Mucosa of stomach (tissue), 1 donor: ENCODE measurements around the gene DENND1A.
"Not testable (repeated sequence)": the region's sequence is repeated elsewhere in the genome, so short reads cannot be mapped to it uniquely, and the experiment has no call there.

Experiments
- H3K27me3 ChIP-seq: one replicate; pipeline ENCODE4 v1.7.0; 2013; ENCODE audit warnings: mild to moderate bottlenecking, low read length; ENCODE audit not compliant: control insufficient read depth, insufficient read depth
- H3K36me3 ChIP-seq: one replicate; pipeline ENCODE4 v1.7.0; 2013; ENCODE audit warnings: low read length; ENCODE audit not compliant: control insufficient read depth, insufficient read depth
- H3K4me1 ChIP-seq: one replicate; pipeline ENCODE4 v1.7.0; 2013; ENCODE audit warnings: mild to moderate bottlenecking, low read length; ENCODE audit not compliant: control insufficient read depth, insufficient read depth
- H3K4me3 ChIP-seq: one replicate; pipeline ENCODE4 v1.7.0; 2013; ENCODE audit warnings: low read length
- H3K9ac ChIP-seq: one replicate; pipeline ENCODE4 v1.7.0; 2013; ENCODE audit warnings: mild to moderate bottlenecking, low read length, moderate library complexity
- H3K9me3 ChIP-seq: one replicate; pipeline ENCODE4 v1.7.0; 2013; ENCODE audit warnings: mild to moderate bottlenecking, low read length, moderate library complexity; ENCODE audit not compliant: control insufficient read depth
- donor health status: Pancreatic carcinoma.

DENND1A gene

DNA sequence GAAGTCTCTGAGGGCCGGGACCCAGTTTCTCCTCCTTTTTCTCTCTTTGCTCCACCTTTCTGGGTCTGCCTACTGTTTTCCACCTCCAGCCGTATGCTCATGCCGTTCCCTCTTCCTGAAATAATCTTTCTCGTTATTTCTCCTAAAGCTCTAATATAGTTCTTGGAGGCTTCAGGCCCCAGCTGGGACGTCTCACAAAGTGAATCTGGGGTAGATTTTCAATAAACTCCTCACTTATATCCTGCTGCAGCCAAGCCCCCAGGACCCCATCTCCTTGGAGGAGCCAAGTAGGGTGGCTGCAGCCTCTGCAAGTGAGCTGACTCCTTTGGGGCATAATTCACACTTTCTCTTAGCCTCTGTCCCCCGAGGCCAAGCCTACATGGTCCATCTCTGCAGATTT lies 588.1 kb downstream of the DENND1A start:
- peaks cover 5% of the 10 kb centered on the region for H3K4me1 ChIP-seq
- H3K4me3 ChIP-seq: no peak overlapping the region
- no peaks in the 10 kb centered on the region for H3K36me3 ChIP-seq
- no peak overlapping the region for H3K9ac ChIP-seq
- H3K27me3 ChIP-seq: peaks cover 5% of the 10 kb centered on the region
- no peaks in the 10 kb centered on the region for H3K9me3 ChIP-seq

- Histone ChIP-seq H3K4me1 (peaks cover 23% of the 10 kb centered on the region), H3K9ac (no peak overlapping the region), H3K36me3 (no peaks in the 10 kb centered on the region), H3K27me3 (peaks cover 5% of the 10 kb centered on the region), H3K4me3 (no peak overlapping the region), H3K9me3 (no peaks in the 10 kb centered on the region)
Measured at GRCh38 chr9:123339666-123340510, 590.0 kb downstream of the DENND1A start.

- H3K9ac ChIP-seq: no peak overlapping the region
- H3K27me3 ChIP-seq: peaks cover 5% of the 10 kb centered on the region
- H3K4me1 ChIP-seq: peaks cover 23% of the 10 kb centered on the region
- H3K36me3 ChIP-seq: no peaks in the 10 kb centered on the region
- no peaks in the 10 kb centered on the region for H3K9me3 ChIP-seq
- no peak overlapping the region for H3K4me3 ChIP-seq
Measured at GRCh38 chr9:123338710-123339665, 590.9 kb downstream of the DENND1A start.

GRCh38 chr9:123337971-123338370 lies 592.0 kb downstream of the DENND1A start:
- H3K4me3 ChIP-seq: no peak overlapping the region
- peaks cover 5% of the 10 kb centered on the region for H3K27me3 ChIP-seq
- peaks cover 23% of the 10 kb centered on the region for H3K4me1 ChIP-seq
- no peak overlapping the region for H3K9ac ChIP-seq
- H3K9me3 ChIP-seq: no peaks in the 10 kb centered on the region
- H3K36me3 ChIP-seq: no peaks in the 10 kb centered on the region

- peaks cover 5% of the 10 kb centered on the region for H3K27me3 ChIP-seq
- H3K9ac ChIP-seq: no peak overlapping the region
- H3K4me3 ChIP-seq: no peak overlapping the region
- peaks cover 23% of the 10 kb centered on the region for H3K4me1 ChIP-seq
- no peaks in the 10 kb centered on the region for H3K36me3 ChIP-seq
- H3K9me3 ChIP-seq: no peaks in the 10 kb centered on the region
Measured at GRCh38 chr9:123336959-123337358, 593.0 kb downstream of the DENND1A start.

- H3K4me1 ChIP-seq: peaks cover 23% of the 10 kb centered on the region
- H3K4me3 ChIP-seq: no peak overlapping the region
- no peaks in the 10 kb centered on the region for H3K9me3 ChIP-seq
- H3K27me3 ChIP-seq: peaks cover 5% of the 10 kb centered on the region
- no peak overlapping the region for H3K9ac ChIP-seq
- H3K36me3 ChIP-seq: no peaks in the 10 kb centered on the region
Measured at GRCh38 chr9:123336449-123336848, 593.5 kb downstream of the DENND1A start.

DNA sequence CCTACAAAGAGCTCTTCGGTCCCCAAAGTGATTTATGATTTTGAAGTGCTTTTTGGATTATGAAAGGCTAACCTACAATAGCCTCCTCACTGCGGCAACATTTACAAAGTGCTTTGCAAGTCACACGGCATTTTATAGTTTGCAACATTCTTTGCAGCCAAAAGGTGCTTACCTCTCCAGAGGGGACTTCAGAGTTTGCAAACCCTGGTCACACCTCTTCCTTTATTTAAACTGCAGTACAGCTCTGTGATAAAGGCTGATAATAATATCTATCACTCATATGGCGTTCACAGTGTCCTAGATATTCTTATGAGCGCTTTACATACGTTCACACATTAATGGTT lies 594.0 kb downstream of the DENND1A start:
- Histone ChIP-seq H3K9ac (no peak overlapping the region), H3K36me3 (no peaks in the 10 kb centered on the region), H3K27me3 (peaks cover 5% of the 10 kb centered on the region), H3K9me3 (no peaks in the 10 kb centered on the region), H3K4me1 (peaks cover 23% of the 10 kb centered on the region), H3K4me3 (no peak overlapping the region)

DNA sequence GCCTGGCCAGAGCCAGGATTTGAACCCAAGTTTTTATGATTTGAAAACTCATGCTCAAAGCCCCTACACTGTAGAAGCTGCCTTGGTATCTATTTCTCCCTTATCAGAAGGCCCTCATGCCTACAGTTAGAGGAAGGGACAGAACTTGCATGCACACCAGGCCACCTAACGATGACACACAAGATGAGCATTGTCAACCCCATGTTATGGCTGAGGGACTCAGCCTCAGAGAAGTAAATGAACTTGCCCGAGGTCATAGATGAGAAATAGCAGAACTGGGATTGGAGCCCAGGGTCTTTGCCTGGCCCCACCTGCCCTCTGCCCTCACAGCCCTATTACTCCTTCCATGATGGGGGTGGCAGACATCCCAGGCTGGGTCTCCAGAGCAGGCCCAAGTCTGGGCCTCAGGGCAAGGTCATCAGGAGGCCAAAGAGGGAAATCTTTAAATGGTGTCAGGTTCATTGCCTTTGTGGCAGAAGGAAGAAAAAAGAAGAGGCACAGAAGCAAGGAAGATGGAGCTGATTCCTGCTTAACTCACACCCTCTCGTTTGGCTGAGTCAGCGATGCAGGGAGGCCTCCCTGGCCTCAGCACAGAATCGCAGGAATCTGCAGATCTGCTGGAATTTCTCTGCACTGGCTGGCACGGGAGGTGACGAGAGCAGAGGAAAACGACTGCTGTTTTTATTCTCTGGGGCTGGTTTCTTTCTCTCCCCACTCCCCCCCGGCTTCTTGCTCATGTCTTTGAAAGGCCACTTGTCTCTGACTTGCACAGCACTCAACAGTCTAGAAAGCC lies 594.5 kb downstream of the DENND1A start:
- H3K9ac ChIP-seq: no peak overlapping the region
- no peak overlapping the region for H3K4me3 ChIP-seq
- H3K27me3 ChIP-seq: peaks cover 4% of the 10 kb centered on the region
- peaks cover 24% of the 10 kb centered on the region for H3K4me1 ChIP-seq
- H3K36me3 ChIP-seq: no peaks in the 10 kb centered on the region
- no peaks in the 10 kb centered on the region for H3K9me3 ChIP-seq

GRCh38 chr9:123334639-123335038 lies 595.3 kb downstream of the DENND1A start:
- H3K9ac ChIP-seq: no peak overlapping the region
- H3K9me3 ChIP-seq: no peaks in the 10 kb centered on the region
- no peak overlapping the region for H3K4me3 ChIP-seq
- peaks cover 25% of the 10 kb centered on the region for H3K4me1 ChIP-seq
- H3K27me3 ChIP-seq: no peaks in the 10 kb centered on the region
- H3K36me3 ChIP-seq: no peaks in the 10 kb centered on the region

DNA sequence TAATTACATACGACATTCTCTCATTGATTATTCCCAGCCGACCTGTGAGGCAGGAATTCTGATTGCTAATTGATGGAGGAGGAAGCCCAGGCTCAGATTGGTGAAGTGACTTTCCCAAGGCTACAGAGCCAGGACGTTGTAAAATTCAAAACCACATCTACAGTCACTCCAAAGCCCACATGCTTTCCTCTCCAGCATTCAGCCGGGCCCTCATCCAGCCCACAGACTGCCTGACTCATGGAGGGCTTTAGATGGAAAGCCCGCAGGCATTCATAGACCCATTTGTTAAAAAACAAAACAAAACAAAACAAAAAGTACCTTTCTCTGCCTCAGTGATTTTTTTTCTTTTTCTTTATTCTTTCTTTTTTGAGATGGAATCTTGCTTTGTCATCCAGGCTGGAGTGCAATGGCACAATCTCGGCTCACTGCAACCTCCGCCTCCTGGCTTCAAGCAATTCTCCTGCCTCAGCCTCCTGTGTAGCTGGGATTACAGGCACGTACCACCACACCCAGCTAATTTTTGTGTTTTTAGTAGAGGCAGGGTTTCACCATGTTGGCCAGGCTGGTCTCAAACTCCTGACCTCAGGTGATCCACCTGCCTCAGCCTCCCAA lies 596.8 kb downstream of the DENND1A start:
- not testable (repeated sequence) for H3K36me3 ChIP-seq, H3K9me3 ChIP-seq, H3K27me3 ChIP-seq, H3K9ac ChIP-seq, H3K4me3 ChIP-seq
- H3K4me1 ChIP-seq: peaks cover 31% of the 10 kb centered on the region

DNA sequence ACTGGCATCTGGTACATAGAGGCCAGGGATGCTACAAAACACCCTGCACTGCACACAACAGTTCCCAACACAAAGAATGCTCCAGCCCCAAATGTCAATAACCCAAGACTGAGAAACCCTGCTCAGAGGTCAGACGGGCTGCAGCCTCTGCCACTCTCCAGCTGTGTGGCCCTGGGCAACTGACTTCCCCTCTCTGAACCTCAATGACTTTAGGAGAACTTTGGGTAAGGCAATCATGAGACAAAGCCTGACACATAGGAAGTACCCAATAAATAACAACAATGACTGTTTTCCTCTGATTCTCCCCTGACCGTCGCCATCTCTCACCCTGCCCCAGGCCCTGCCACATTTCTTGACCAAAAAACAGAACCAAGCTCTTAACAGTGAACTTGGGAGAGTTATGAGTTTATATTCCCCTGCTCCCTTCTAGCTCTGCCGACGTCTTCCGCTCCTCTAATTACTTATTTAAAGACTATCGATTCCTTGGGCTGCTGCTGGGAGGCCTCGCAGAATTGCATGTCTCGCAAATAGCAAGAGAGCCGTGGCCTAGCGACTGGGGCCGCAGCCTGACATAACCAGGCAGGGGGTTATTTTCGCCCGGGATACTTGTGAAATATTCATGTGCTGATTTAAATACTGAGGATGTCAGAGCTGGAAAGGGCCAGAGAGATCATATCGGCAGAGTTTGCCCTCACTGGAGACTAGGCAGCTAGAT lies 598.4 kb downstream of the DENND1A start:
- H3K9ac ChIP-seq: no peak overlapping the region

More for the DNA sequence above, 598.4 kb downstream of the DENND1A start:
- H3K4me3 ChIP-seq: no peak overlapping the region
- H3K27me3 ChIP-seq: no peaks in the 10 kb centered on the region
- peaks cover 43% of the 10 kb centered on the region for H3K4me1 ChIP-seq
- no peaks in the 10 kb centered on the region for H3K9me3 ChIP-seq
- H3K36me3 ChIP-seq: no peaks in the 10 kb centered on the region
